ENCODE measurements around the gene TBC1D22A.

Gene TBC1D22A

GRCh38 chr22:46861468-46862367 lies 99.3 kb downstream of the TBC1D22A start:
- no peak for DNase-seq

- no peak for DNase-seq
These were observed 100.2 kb downstream of the TBC1D22A start for GRCh38 chr22:46862418-46863324.

- DNase-seq, result no peak
These were observed 101.3 kb downstream of the TBC1D22A start for GRCh38 chr22:46863794-46864193.

- no peak for DNase-seq
These were observed 102.0 kb downstream of the TBC1D22A start for GRCh38 chr22:46864314-46865051.

GRCh38 chr22:46865052-46865434 lies 102.6 kb downstream of the TBC1D22A start:
- DNase-seq, result no peak

GRCh38 chr22:46865642-46866041 lies 103.2 kb downstream of the TBC1D22A start:
- no peak for DNase-seq

GRCh38 chr22:46866591-46866990 lies 104.1 kb downstream of the TBC1D22A start:
- DNase-seq, result no peak

GRCh38 chr22:46867106-46867505 lies 104.7 kb downstream of the TBC1D22A start:
- no peak for DNase-seq

- no peak for DNase-seq
These were observed 106.9 kb downstream of the TBC1D22A start for GRCh38 chr22:46869329-46869728.

- no peak for DNase-seq
These were observed 107.5 kb downstream of the TBC1D22A start for GRCh38 chr22:46869831-46870441.

GRCh38 chr22:46871826-46872225 lies 109.4 kb downstream of the TBC1D22A start:
- DNase-seq, result no peak

GRCh38 chr22:46875089-46875488 lies 112.6 kb downstream of the TBC1D22A start:
- no peak for DNase-seq

GRCh38 chr22:46876357-46876934 lies 114.0 kb downstream of the TBC1D22A start:
- no peak for DNase-seq

- DNase-seq, result no peak
These were observed 115.9 kb downstream of the TBC1D22A start for GRCh38 chr22:46878191-46878948.

GRCh38 chr22:46879083-46879482 lies 116.6 kb downstream of the TBC1D22A start:
- DNase-seq, result no peak

- no peak for DNase-seq
These were observed 119.1 kb downstream of the TBC1D22A start for GRCh38 chr22:46881373-46882118.

- DNase-seq, result no peak
These were observed 120.9 kb downstream of the TBC1D22A start for GRCh38 chr22:46883092-46883910.

GRCh38 chr22:46884365-46884764 lies 121.9 kb downstream of the TBC1D22A start:
- no peak for DNase-seq

GRCh38 chr22:46887978-46888377 lies 125.5 kb downstream of the TBC1D22A start:
- no peak for DNase-seq

- DNase-seq, result no peak
These were observed 128.4 kb downstream of the TBC1D22A start for GRCh38 chr22:46890819-46891218.

All from T-helper 2 cell (primary cell).